NCI-H774 (cell line): ENCODE data around the gene FGF5.
"Not testable (repeated sequence)": the region's sequence is repeated elsewhere in the genome, so short reads cannot be mapped to it uniquely, and the experiment has no call there.

Source experiments
- DNase-seq: peaks from one replicate; lab custom pipeline; 2025; lab: John Stamatoyannopoulos, UW

FGF5 gene

DNA sequence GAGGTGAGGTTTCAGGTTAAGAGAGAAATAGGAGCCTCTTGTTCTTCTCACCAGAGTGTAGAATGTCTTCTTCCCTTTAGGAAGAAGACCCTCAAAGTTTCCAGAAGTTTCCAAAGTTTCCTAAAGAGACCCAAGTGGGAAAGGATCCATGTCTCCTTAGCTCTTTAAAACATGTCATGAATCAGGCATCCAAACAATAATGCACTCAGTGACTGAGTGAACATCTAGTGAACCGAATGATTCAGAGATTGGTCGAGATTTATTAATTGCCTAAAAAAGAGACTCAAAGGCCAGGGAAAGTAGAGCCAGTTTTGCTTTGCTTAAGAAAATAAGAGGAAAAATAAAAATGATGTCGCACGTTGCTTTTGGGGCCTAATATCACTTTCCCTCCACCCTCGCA lies 29.4 kb downstream of the FGF5 start:
- no peak for DNase-seq

GRCh38 chr4:80301884-80302283 lies 35.4 kb downstream of the FGF5 start:
- DNase-seq: no peak

DNA sequence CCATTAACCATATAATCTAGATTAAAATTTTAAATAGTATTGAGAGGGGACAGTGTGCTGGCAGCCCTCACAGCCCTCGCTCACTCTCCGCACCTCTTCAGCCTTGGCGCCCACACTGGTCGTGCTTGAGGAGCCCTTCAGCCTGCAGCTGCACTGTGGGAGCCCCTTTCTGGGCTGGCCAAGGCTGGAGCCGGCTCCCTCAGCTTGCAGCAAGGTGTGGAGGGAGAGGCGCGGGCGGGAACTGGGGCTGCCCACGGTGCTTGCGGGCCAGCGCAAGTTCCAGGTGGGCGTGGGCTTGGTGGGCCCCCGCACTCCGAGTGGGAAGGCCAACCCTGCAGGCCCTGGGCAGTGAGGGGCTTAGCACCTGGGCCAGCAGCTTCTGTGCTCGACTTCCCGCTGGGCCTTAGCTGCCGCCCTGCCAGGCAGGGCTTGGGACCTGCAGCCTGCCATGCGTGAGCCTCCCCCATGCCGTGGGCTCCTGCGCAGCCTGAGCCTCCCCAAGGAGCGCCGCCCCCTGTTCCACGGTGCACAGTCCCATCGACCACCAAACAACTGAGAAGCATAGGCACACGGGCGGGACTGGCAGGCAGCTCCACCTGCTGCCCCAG lies 36.3 kb downstream of the FGF5 start:
- DNase-seq: no peak

DNA sequence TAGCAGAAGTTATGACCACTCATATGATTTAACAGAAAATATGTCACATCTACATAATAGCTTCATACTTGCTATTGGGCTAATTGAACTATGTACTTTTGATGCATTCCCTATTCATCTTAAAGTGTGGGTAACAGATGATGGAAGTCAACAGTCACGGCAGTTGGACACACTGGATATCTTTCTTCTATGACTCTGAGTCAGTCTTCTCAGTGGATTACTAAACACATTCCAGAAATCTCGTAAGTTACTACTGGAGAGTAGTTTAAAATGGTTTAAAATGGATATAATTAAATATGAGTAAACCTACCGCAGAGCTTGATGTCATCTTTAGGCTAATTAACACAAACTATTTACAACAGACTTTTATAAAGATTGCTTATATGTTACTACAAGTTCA lies 39.0 kb downstream of the FGF5 start:
- DNase-seq: no peak

DNA sequence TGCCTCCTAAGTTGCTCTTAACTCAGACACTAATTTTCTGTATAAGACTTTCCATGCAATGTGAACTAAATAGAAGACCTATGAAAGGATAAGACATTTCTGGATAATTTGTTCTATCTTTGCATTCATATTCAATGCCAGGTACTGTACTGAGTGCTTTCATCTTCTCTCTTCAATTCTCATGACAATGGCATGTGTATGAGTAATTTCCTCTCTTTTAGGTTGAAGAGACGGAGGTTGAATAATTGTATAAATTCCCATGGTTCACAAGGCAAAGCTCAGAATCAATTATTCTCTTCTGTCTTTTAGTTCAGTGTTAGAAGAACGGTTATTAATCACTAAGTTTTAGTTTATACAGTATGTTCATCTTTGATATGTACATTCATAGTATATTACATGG lies 39.8 kb downstream of the FGF5 start:
- DNase-seq: no peak

DNA sequence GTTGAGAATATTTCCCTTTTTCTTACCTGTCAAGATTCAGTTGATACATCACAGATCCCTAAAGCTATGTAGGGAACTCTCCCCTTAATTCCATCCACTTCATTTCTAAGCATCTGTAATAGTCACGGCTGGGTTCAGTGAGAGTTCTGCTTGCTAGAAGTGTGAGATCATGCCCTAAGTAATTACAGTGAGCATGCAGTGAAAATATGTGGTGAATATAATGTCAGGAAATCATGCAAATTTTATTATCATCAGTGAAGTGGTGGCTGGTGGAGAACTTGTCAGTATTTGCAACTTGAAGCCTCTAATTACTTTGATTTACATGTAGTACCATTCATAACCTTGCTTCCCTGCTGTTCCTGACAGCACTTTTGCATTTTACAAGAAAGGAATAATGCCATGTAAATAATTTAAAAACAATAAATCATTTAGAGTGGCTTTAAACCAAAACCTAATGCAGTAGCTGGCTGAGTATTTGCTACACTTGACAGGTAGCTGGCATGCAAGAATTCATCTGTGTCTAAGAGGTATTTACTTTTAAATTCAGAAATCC lies 40.8 kb downstream of the FGF5 start:
- peak; percentile 86 for DNase-seq

GRCh38 chr4:80307774-80308465 lies 41.5 kb downstream of the FGF5 start:
- DNase-seq: peak; percentile 36

DNA sequence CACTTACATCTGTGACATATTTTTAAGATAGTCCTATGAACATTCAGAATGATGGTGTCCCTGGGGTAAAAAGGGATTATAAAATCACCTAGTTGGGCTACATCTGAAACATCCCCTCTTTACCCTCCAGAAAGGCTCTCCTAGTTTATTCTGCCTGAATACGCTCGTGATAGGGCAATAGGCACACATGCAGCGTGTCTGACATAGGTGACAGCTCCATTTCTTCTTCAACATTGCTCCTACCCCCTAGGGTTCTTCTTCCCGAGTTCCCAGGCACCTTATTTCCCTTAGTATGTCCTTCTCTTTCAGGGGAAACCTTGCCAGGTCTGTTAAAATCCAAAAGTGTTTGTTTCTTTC lies 42.0 kb downstream of the FGF5 start:
- no peak for DNase-seq

GRCh38 chr4:80309294-80310004 lies 43.0 kb downstream of the FGF5 start:
- DNase-seq: no peak

GRCh38 chr4:80311130-80311529 lies 44.7 kb downstream of the FGF5 start:
- no peak for DNase-seq

GRCh38 chr4:80312124-80312523 lies 45.7 kb downstream of the FGF5 start:
- DNase-seq: no peak

- DNase-seq: no peak
Observed at GRCh38 chr4:80313627-80314026, 47.2 kb downstream of the FGF5 start.

GRCh38 chr4:80315848-80316247 lies 49.4 kb downstream of the FGF5 start:
- DNase-seq: not testable (repeated sequence)

DNA sequence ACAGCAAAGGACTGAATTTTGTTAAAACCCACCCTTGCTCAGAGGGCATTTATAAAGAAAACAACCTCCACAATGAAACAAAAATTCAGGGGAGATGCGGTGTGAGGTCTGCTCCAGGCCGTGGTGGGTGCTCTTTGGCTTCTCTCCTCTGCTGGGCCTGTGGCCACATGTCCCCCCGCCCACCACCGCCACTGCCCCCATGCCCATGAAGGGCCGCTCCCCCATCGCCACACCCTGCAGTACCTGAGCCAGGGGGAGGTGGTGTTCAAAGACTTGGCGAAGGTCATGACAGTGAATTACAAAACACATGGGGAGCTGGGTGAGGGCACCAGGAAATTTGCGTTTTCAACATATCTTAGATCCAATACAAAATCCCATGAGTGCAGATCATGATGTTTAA lies 54.9 kb downstream of the FGF5 start:
- DNase-seq: no peak

DNA sequence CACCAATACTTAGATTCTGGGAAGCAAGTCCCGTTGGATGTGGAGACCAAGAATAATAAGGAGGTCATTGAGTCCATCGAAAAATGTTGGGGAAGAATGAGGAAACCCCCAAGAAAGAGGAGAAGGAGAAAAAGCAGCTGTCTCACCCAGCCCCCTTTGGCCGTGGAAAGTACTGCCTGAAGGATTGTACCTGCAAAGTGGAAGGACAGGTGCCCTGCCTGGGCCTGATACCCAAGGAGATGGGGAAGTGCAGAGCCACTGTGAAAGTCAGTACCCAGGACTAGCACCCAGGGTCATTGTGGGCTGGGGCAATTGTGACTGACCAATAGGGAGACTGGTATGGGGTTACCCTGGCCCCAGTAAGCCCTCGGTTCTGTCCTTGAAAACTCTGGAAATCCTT lies 55.3 kb downstream of the FGF5 start:
- DNase-seq: no peak

- DNase-seq: no peak
Observed at GRCh38 chr4:80322716-80323115, 56.3 kb downstream of the FGF5 start.

DNA sequence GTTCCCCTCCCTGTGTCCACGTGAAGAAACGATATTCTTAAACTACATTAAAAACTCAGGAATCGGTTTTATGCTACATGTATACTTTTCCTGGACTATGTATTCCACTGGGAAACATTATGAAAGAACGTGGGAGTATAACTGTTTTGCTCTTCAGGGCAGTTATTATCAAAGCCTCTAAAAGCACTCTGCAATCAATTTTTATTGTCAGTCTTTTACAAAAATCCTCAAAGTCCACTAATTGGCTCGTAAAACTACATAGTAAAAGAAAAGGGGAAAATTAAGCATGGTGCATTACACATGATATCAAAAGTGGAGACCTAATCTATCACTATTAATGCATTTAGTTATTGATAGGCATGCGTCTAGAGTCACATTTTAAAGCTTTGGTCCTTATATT lies 57.7 kb downstream of the FGF5 start:
- no peak for DNase-seq

DNA sequence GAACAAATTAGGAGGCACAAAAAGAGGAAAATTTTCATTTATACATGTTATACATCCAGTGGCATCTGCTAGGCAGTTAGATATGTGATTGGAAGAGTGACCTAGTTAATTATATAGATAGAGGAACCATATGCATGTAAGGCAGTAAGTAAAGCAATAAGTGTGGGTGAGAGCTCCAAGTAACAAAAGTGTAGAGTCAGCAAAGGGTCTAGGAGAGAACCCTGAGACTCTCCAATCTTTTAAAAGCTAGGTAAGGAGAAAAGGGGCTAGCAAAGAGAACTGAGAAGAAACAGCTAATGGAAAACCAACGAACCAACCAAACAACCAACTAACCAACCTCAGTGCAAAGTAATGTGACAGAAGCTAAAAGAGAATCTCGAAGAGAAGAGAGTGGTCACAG lies 65.2 kb downstream of the FGF5 start:
- DNase-seq: no peak

DNA sequence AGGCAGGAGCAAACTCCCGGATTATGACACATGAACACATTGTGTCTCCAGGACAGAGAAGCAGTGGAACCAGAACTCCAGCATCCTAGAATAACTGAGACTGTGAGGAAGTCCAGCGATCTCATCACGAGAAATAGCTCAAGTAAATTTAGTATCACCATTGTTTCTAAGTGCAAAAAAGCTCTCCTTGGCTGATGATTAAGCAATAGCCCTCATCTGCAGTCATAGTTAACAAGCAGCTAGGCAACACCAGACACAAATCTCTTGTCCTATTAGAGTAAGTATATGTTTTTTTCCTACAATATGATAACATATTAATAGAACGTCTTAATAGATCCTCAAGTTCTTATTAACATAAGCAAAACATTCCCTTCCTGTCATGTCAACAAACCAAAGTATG lies 66.7 kb downstream of the FGF5 start:
- no peak for DNase-seq

GRCh38 chr4:80334568-80334967 lies 68.1 kb downstream of the FGF5 start:
- DNase-seq: no peak

- no peak for DNase-seq
Observed at GRCh38 chr4:80335226-80335553, 68.7 kb downstream of the FGF5 start.

GRCh38 chr4:80335554-80336358 lies 69.3 kb downstream of the FGF5 start, which contains the start of gene CFAP299:
Gene CFAP299 (plus strand): TSS chr4:80335730.
- peak; percentile 84 for DNase-seq
